ENCODE measurements around the gene FGF18. TPM values are rescaled to one million over a fixed set of nuclear protein-coding genes. Genes with fewer than 3 reads are reported as not detected.
A peak's percentile ranks its signal among the peaks of the same experiment; 100 is the strongest.

FGF18 gene
- polyA plus RNA-seq, 3 donors: 0.24 to 0.40 (median 0.39) TPM

- DNase-seq (ENCODE audit: low read depth in 3 of 3, low spot score in 2 of 3): no peak
Measured at GRCh38 chr5:171436804-171437285, 17.4 kb downstream of the FGF18 start.

- no peak for DNase-seq (ENCODE audit: low read depth in 3 of 3, low spot score in 2 of 3)
Measured at GRCh38 chr5:171437286-171437821, 17.9 kb downstream of the FGF18 start.

GRCh38 chr5:171438738-171439137 is 19.3 kb downstream of the FGF18 start:
- no peak for DNase-seq (ENCODE audit: low read depth in 3 of 3, low spot score in 2 of 3)

DNA sequence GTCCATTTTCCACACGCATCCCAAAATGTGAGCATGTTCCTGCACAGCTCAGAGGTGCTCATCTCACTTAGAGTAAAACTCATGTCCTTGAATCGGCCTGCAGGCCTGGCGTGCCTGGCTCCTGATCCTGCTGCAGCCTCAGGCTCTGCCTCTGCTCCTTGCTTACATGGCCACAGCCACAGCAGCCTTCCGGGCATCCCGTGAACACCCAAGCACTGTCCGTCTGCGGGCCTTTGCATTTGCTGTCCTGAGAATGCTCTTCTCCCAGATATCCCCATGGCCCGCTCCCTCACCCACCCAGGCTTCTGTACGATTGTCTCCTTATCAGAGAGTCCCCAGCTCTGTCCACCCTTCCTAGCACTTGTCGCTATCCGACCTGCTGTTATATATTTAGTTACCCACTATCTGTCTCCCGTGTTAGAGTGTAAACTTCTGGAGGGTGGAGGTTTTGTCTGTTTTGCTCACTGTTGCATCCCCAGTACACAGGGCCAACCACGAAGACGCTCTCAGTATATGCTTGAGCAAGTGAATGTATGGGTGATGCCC is 21.9 kb downstream of the FGF18 start:
- no peak for DNase-seq (ENCODE audit: low read depth in 3 of 3, low spot score in 2 of 3)

- no peak for DNase-seq (ENCODE audit: low read depth in 3 of 3, low spot score in 2 of 3)
Measured at GRCh38 chr5:171442287-171443042, 23.0 kb downstream of the FGF18 start.

- no peak for DNase-seq (ENCODE audit: low read depth in 3 of 3, low spot score in 2 of 3)
Measured at GRCh38 chr5:171444582-171444981, 25.1 kb downstream of the FGF18 start.

DNA sequence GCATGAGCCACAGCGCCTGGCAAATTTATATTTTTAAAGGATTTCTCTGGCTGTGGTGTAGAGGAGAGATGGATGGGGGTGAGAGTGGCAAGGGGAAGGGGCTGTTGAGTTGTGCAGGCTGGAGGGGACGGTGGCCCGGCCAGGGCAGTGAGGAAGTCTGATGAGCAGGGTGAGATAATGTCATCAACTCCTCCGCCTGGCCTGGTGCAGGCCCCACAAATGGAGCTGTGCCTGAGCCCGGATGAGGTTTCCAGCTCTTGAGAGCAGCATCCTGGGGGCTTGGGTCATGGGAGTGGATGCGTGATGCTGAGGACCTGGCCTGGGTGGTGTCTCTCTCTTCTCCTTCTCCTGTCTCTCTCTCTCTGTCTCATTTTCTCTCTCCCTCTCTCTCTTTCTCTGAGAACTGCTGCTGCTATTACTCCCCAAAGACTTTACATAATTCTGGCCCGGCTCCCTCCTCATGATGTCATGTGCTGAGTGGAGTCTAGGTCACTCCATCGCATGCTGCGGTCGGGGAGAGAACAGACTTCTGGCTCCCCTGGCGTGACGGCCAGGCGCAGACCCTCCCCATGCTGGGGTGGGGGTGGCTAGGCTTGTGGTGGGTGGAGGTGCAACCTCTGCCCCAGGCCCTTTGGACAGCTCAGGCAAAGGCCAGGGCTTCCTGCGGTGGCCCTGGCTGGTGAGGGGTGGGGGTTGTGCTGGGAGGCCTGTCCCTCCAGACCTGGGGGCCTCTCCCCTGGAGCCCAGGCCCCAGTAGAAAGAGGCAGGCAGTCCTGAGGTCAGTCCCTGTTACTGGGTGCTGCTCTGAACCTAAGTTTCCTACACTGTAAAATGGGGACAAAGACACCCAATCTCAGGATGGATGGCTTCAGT is 26.4 kb downstream of the FGF18 start:
- DNase-seq (ENCODE audit: low read depth in 3 of 3, low spot score in 2 of 3): no peak

GRCh38 chr5:171447226-171447625 is 27.8 kb downstream of the FGF18 start:
- DNase-seq (ENCODE audit: low read depth in 3 of 3, low spot score in 2 of 3): no peak

DNA sequence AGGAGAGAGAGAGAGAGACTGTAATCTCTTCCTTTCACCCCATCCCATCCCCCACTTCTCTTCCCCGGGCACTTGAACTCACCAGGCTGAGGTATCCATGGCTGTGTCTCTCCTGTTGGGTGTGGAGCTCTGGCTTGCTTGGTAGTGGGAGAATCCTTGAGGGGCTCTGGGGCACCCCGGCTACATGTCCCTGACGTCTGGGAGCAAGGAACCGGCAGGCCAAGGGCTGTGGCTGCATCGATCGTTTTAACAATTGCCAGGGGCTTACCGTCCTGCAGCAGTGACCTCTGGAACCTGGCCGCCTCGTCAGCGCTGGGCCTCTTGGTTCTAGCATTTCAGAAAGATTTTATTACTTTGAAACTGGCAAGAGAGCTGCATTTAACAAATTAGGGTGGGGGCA is 30.0 kb downstream of the FGF18 start:
- DNase-seq (ENCODE audit: low read depth in 3 of 3, low spot score in 2 of 3): no peak

- DNase-seq (ENCODE audit: low read depth in 3 of 3, low spot score in 2 of 3): peak in 2 of 3 donors; percentile 21 to 53
Measured at GRCh38 chr5:171450423-171451331, 31.2 kb downstream of the FGF18 start.

DNA sequence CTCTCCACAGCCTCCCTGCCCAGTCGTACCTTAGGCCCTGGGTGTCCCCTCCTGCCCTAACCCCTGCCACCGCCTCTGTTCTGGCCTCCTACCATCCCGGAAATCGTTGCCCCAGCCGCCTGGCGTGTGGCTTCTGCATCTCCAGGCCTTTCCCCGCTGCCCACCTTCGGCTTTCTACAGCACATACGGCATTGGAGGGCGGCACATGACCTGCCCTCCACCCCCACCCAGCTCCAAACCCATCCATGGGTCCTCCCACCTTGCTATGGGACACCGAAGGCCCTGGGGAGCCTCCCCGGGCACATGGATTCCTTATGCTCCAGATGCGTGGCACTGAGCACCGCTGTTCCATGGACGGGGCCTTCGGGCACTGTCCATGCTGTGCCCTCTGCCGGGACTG is 32.0 kb downstream of the FGF18 start:
- no peak for DNase-seq (ENCODE audit: low read depth in 3 of 3, low spot score in 2 of 3)

DNA sequence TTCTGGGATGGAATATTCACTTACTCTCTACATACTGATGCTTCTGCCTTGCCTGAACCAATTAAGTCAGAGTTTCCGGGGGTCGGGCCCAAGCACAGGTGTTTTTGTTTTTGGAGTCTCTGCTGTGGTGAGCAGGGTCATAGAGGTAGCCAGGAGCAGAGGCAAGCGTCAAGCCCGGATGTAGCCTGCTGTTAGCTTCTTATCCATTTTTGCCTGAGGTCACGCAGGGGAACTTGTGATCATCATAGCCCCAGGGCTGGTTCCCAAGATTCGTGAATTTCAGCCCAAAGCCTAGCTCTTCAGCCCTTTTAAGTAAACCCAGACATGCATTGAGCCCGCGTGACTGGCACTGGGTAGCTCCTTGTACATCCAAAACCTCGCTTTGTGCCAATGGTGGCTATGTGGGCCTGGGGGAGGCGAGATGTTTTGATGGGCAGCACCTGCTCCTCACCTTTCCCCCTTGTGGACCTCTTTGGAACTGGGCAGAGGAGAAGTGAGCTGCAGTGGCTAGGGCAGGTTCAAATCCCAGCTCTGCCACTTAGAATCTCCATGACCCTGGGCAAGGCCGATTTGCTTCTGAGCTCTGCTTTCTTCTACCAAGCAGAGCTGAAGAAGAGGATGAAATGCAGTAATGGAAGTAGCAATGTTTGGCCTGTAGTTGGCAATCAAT is 33.7 kb downstream of the FGF18 start:
- DNase-seq (ENCODE audit: low read depth in 3 of 3, low spot score in 2 of 3): no peak

GRCh38 chr5:171453988-171454387 is 34.5 kb downstream of the FGF18 start:
- DNase-seq (ENCODE audit: low read depth in 3 of 3, low spot score in 2 of 3): no peak

DNA sequence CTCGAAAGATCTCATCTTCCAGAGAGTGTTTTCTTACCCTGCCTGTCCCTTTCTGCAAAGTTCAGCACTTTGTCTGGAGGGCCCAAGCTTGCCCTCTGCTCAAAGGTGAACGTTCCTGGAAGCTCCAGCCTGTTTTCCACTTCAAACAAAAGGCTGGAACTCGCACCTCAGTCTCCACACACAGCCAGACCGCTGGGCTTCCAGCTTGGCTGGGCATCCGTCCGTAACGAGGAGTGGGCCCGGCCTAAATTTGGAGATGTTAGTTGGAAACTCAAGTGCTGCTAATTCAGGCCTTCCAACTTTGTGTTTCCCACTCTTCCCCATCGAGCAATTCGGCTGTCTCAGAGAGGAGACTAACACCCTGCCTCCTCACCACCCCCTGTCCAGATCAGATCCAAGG is 35.1 kb downstream of the FGF18 start:
- no peak for DNase-seq (ENCODE audit: low read depth in 3 of 3, low spot score in 2 of 3)

DNA sequence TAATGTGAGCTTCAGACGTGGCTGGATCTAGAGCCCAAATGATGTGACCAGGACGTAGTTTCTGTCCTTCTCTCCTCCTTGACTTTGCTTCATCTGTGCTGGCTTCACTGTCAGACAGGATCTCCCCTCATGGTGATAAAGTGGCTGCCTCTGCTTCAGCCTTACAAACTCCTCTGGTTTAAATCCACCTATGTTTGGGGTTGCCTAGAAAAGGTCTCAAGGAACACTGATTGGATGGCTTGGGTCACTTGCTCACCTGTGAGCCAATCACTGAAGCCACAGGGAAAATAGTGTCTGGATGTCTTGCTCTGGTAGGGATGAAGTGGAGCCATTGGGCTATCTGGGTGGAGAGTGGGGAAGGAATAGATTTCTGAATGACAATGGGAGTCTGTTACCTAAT is 36.1 kb downstream of the FGF18 start:
- no peak for DNase-seq (ENCODE audit: low read depth in 3 of 3, low spot score in 2 of 3)

DNA sequence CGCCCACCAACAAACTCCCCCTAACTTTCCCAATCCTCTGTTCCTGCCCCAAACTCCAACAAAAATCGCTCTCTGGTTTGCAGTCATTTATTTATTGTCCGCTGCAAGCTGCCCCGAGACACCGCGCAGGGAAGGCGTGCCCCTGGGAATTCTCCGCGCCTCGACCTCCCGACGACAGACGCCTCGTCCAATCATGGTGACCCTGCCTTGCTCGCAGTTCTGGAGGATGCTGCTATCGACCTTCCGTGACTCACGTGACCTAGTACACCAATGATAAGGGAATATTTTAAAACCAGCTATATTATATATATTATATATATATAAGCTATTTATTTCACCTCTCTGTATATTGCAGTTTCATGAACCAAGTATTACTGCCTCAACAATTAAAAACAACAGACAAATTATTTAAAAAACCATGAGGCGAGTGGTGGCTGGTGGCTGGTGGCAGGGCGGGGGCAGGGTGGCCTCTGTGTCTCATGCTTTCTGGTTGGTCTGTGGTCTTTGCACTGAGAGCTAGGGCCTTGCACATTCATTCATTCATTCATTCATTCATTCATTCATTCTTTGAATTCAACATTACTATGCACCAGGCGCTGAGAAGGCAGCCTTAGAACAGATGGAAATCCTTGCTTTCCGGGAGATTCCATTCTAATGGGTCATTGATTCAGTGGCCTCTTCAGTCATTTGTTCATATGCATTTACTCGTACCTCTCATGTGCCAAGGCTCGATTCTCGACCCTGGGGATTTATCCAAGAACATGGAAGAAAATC is 37.9 kb downstream of the FGF18 start:
- DNase-seq (ENCODE audit: low read depth in 3 of 3, low spot score in 2 of 3): no peak

GRCh38 chr5:171459839-171460238 is 40.4 kb downstream of the FGF18 start:
- DNase-seq (ENCODE audit: low read depth in 3 of 3, low spot score in 2 of 3): no peak

DNA sequence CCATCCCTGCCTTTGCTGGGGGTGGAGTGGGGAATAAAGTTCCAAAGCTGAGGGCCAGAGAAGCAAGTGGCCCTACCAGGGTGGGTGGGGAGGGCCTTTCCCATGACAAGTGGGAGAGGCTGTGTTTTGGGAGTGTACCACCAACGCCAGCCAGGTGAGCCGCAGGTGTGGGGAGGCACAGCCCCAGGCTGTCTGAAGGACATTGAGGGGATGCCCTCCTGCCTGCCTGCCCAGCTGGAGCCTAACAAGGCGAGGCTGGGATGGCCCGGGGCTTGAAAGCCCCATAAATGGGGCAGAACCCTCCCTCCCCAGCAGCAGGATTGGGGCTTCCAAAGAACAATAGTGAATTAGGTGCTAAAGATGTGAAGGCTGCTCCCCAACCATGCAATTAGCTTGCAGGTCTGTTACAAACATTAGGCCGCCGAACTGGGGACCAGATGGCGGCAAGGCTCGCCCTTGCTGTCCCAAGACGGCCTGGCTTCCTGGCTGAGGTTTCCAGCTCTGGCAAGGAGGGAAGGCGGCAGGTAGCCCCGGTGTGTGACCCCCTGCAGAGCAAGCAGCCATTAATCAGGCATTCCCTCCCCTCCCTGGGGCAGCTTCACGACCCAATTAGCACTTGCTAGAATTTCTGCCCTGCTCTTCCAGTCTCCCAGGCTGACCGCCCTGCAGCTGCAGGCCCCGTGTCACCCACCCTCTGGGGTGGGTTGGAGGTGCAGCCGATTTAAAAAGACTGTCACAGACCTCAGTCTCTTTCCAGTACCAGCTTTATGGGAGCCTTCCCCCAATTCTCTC is 42.9 kb downstream of the FGF18 start:
- DNase-seq (ENCODE audit: low read depth in 3 of 3, low spot score in 2 of 3): no peak
